ENCODE measurements around the gene RFX1.

The RFX1 gene

DNA sequence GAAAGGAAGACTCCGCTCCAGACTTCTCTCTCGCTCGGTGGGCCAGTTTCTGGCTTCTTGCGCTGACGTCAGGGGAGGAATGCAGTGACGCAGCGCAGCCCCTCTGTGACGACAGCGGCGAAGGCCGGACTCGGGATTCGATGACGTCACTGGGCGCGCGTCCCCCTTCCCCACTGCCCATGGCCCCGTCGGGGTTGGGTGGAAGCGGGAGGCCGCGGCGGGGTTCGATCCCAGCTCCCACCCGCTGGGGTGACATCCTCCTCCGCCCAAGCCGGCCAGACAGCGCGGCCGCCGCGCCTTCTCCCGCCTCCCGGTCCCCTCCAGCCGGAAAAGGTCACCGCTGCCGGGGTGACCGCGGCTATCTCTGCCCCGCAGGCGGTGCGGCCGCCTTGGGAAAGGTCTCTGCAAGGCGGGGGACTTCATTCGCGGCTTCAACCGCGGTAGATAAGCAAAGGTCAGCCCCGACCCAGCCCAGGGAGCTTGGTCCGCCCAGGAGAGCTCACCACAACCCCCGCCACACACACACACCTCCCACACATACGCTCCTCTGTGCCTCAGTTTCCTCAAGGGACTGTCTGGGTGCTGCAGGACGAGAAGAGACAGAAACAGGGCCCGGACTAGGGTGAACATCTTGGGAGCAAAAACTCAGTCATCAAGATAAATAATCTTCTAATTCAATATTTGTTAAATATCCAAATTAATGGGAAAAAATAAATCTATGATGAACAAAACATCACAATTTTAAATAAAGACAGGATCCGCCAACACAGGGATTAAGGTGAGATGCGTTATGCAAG, 844 bp upstream of the RFX1 start:
- TF ChIP-seq POLR2A (IDR thresholded peaks at IDR 0.05; ENCODE audit: low read depth, low read length) (no peak), TAF1 (IDR thresholded peaks at IDR 0.05; ENCODE audit: low read depth, low read length) (peak; percentile 37; the same call in 1 of the 2 replicates), PAX5 (IDR thresholded peaks at IDR 0.05; ENCODE audit: insufficient read depth, low read length, severe bottlenecking) (no peak), SPI1 (IDR thresholded peaks at IDR 0.05; ENCODE audit: low read depth, low read length) (no peak), POLR2AphosphoS5 (IDR thresholded peaks at IDR 0.05; ENCODE audit: low read depth, low read length) (no peak)
- DNase-seq (ENCODE audit: insufficient read length, low spot score), result no peak
- FAIRE-seq, result no peak

DNA sequence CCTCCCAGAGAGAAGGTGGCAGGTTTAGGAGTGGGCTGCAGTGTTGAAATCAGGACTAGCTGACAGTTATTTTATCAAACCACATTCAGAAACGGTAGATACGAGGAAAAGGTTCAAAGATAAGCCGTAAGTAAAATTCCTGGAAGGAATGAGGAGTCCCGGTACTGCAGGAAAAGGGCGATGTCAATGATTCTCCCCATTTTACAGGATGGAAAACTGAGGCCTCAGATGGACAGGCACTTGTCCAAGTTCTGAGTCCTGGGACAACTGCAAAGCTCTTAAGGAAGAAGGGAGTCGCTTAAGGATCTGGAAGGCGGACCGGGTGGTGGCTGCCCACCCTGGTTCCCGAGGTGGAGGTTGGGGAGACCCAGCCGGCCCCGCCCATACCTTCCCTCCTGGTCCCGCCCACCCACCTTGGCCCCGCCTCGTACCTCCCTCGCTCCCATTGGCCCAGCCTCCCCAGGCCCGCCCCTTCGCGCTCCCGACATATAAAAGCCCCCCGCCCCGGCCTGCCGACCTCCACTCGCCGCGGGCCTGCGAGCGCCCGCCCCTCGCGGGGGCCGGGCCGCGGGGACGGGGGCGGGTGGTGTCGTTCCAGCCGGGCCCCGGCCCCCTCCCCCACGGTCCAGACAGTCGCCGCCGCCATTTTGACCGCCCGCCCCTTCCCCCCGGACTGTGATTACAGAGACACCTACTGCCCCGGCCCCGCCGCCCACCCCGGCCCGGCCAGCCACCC, 603 bp downstream of the RFX1 start:
- peak; percentile 47 for FAIRE-seq
- no peak for TF ChIP-seq POU2F2 (IDR thresholded peaks at IDR 0.05; ENCODE audit: low read depth, low read length)
- TF ChIP-seq POLR2A (IDR thresholded peaks at IDR 0.05; ENCODE audit: low read depth, low read length), result peak; percentile 42; the same call in 1 of the 2 replicates
- DNase-seq (ENCODE audit: insufficient read length, low spot score), result peak; percentile 58

GRCh38 chr19:14004619-14005348, 1.3 kb downstream of the RFX1 start:
- no peak for TF ChIP-seq POLR2AphosphoS5 (IDR thresholded peaks at IDR 0.05; ENCODE audit: low read depth, low read length)
- 0 out of 2 replicates have a peak, but pooled peaks have one; percentile 17 for TF ChIP-seq TAF1 (IDR thresholded peaks at IDR 0.05; ENCODE audit: low read depth, low read length)
- TF ChIP-seq POLR2A (IDR thresholded peaks at IDR 0.05; ENCODE audit: low read depth, low read length), result no peak
- TF ChIP-seq POU2F2 (IDR thresholded peaks at IDR 0.05; ENCODE audit: low read depth, low read length), result no peak
- TF ChIP-seq SPI1 (IDR thresholded peaks at IDR 0.05; ENCODE audit: low read depth, low read length), result peak; percentile 94
- no peak for TF ChIP-seq PAX5 (IDR thresholded peaks at IDR 0.05; ENCODE audit: insufficient read depth, low read length, severe bottlenecking)
- DNase-seq (ENCODE audit: insufficient read length, low spot score) (no peak), FAIRE-seq (peak; percentile 35)

GRCh38 chr19:14003251-14004055, 2.7 kb downstream of the RFX1 start:
- TF ChIP-seq POU2F2 (IDR thresholded peaks at IDR 0.05; ENCODE audit: low read depth, low read length), result no peak
- no peak for TF ChIP-seq TAF1 (IDR thresholded peaks at IDR 0.05; ENCODE audit: low read depth, low read length)
- no peak for TF ChIP-seq PAX5 (IDR thresholded peaks at IDR 0.05; ENCODE audit: insufficient read depth, low read length, severe bottlenecking)
- TF ChIP-seq POLR2A (IDR thresholded peaks at IDR 0.05; ENCODE audit: low read depth, low read length), result no peak
- no peak for TF ChIP-seq POLR2AphosphoS5 (IDR thresholded peaks at IDR 0.05; ENCODE audit: low read depth, low read length)
- TF ChIP-seq SPI1 (IDR thresholded peaks at IDR 0.05; ENCODE audit: low read depth, low read length), result no peak
- FAIRE-seq, result peak; percentile 58
- no peak for DNase-seq (ENCODE audit: insufficient read length, low spot score)

DNA sequence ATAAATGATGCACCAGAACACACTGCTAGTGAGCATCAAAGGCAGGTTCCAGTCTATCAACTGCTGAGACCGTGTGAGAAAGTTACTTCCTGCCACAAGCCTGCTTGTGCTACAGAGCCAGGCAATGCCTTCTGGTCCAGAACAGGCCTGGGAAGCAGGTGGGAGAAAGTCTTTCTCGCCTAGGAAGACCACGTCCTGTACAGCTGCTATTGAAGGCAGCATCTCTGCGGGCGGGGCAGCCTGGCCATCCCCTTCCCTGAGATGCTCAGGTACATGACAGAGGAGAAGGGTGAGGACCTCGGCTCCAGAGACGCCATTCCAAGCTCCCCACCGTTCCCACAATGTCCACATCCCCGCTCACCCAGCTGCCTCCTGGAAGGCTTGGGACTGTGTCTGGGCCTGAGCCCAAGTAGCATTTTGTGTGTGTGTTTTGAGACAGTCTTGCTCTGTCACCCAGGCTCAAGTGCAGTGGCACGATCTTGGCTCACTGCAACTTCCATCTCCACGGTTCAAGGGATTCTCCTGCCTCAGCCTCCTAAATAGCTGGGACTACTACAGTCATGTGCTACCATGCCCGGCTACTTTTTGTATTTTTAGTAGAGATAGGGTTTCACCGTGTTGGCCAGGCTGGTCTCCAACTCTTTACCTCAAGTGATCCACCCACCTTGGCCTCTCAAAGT, 3.4 kb downstream of the RFX1 start:
- no peak for TF ChIP-seq TAF1 (IDR thresholded peaks at IDR 0.05; ENCODE audit: low read depth, low read length)
- no peak for TF ChIP-seq POU2F2 (IDR thresholded peaks at IDR 0.05; ENCODE audit: low read depth, low read length)
- TF ChIP-seq POLR2A (IDR thresholded peaks at IDR 0.05; ENCODE audit: low read depth, low read length), result no peak
- no peak for TF ChIP-seq SPI1 (IDR thresholded peaks at IDR 0.05; ENCODE audit: low read depth, low read length)
- no peak for TF ChIP-seq POLR2AphosphoS5 (IDR thresholded peaks at IDR 0.05; ENCODE audit: low read depth, low read length)
- no peak for TF ChIP-seq PAX5 (IDR thresholded peaks at IDR 0.05; ENCODE audit: insufficient read depth, low read length, severe bottlenecking)
- DNase-seq (ENCODE audit: insufficient read length, low spot score) (no peak), FAIRE-seq (peak; percentile 61)

- TF ChIP-seq PAX5 (IDR thresholded peaks at IDR 0.05; ENCODE audit: insufficient read depth, low read length, severe bottlenecking), result no peak
- TF ChIP-seq POLR2AphosphoS5 (IDR thresholded peaks at IDR 0.05; ENCODE audit: low read depth, low read length), result no peak
- no peak for TF ChIP-seq POLR2A (IDR thresholded peaks at IDR 0.05; ENCODE audit: low read depth, low read length)
- no peak for TF ChIP-seq POU2F2 (IDR thresholded peaks at IDR 0.05; ENCODE audit: low read depth, low read length)
- no peak for TF ChIP-seq SPI1 (IDR thresholded peaks at IDR 0.05; ENCODE audit: low read depth, low read length)
- no peak for TF ChIP-seq TAF1 (IDR thresholded peaks at IDR 0.05; ENCODE audit: low read depth, low read length)
- FAIRE-seq (peak; percentile 28), DNase-seq (ENCODE audit: insufficient read length, low spot score) (no peak)
Measured at GRCh38 chr19:14000691-14001375, 5.3 kb downstream of the RFX1 start.

DNA sequence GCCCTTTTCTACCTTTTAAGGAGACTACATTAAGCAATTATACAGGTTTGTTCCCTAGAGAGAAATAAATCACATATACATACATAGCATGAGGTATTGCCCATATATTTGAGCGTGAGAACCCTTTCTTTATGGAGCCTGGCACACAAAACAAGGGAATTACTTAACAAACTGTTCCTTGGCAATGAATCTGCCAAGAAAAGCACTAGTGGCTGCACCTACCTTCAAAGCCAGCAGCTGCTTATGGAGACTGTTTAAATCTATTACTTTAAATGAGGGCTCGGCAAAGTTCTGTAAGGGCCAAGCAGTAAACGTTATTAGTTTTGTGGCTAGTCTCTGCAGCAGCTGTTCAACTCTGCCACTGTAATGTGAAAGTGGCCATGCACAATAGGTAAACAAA, 7.0 kb downstream of the RFX1 start:
- TF ChIP-seq TAF1 (IDR thresholded peaks at IDR 0.05; ENCODE audit: low read depth, low read length) (no peak), SPI1 (IDR thresholded peaks at IDR 0.05; ENCODE audit: low read depth, low read length) (no peak), PAX5 (IDR thresholded peaks at IDR 0.05; ENCODE audit: insufficient read depth, low read length, severe bottlenecking) (no peak), POU2F2 (IDR thresholded peaks at IDR 0.05; ENCODE audit: low read depth, low read length) (no peak), POLR2A (IDR thresholded peaks at IDR 0.05; ENCODE audit: low read depth, low read length) (no peak), POLR2AphosphoS5 (IDR thresholded peaks at IDR 0.05; ENCODE audit: low read depth, low read length) (no peak)
- FAIRE-seq, result no peak

GRCh38 chr19:13998426-13998825, 7.7 kb downstream of the RFX1 start:
- no peak for FAIRE-seq
- no peak for DNase-seq (ENCODE audit: insufficient read length, low spot score)

More for the DNA sequence above, 7.0 kb downstream of the RFX1 start:
- DNase-seq (ENCODE audit: insufficient read length, low spot score), result no peak

More at GRCh38 chr19:13998426-13998825, 7.7 kb downstream of the RFX1 start:
- TF ChIP-seq SPI1 (IDR thresholded peaks at IDR 0.05; ENCODE audit: low read depth, low read length) (no peak), POLR2AphosphoS5 (IDR thresholded peaks at IDR 0.05; ENCODE audit: low read depth, low read length) (no peak), POU2F2 (IDR thresholded peaks at IDR 0.05; ENCODE audit: low read depth, low read length) (no peak), TAF1 (IDR thresholded peaks at IDR 0.05; ENCODE audit: low read depth, low read length) (no peak), PAX5 (IDR thresholded peaks at IDR 0.05; ENCODE audit: insufficient read depth, low read length, severe bottlenecking) (no peak), POLR2A (IDR thresholded peaks at IDR 0.05; ENCODE audit: low read depth, low read length) (no peak)
